Muscle of leg (tissue), 11 donors: ENCODE measurements around the gene DERA. TPM values are rescaled to one million over a fixed set of nuclear protein-coding genes. Genes with fewer than 3 reads are reported as not detected.
"Not testable (repeated sequence)": the region's sequence is repeated elsewhere in the genome, so short reads cannot be mapped to it uniquely, and the experiment has no call there.

Source experiments
- DNase-seq: peaks from one replicate; pipeline ENCODE4 v3.0.0; 2013
- H3K27ac ChIP-seq: one replicate; pipeline ENCODE4 v1.5.1; 2013; ENCODE audit warnings: mild to moderate bottlenecking, low read length, control low read depth
- H3K27me3 ChIP-seq: one replicate; pipeline ENCODE4 v1.6.1; 2013; ENCODE audit warnings: low read length; ENCODE audit not compliant: control insufficient read depth, insufficient read depth
- H3K36me3 ChIP-seq: one replicate; pipeline ENCODE4 v1.6.1; 2013; ENCODE audit warnings: low read length; ENCODE audit not compliant: control insufficient read depth, insufficient read depth
- H3K4me1 ChIP-seq: one replicate; pipeline ENCODE4 v1.6.1; 2013; ENCODE audit warnings: low read length; ENCODE audit not compliant: control insufficient read depth, insufficient read depth
- H3K4me3 ChIP-seq: one replicate; pipeline ENCODE4 v1.5.1; 2013; ENCODE audit warnings: low read length, control low read depth
- H3K9me3 ChIP-seq: replicated peaks from 2 replicates; pipeline ENCODE4 v1.6.1; 2013; ENCODE audit warnings: low read depth, low read length; ENCODE audit not compliant: control insufficient read depth
- WGBS: methylation state at CpG from one replicate; pipeline ENCODE4 v1.1.5; 2013; ENCODE audit warnings: missing lambda C conversion rate; ENCODE audit not compliant: insufficient coverage; 5-methylcytosine and 5-hydroxymethylcytosine counted together
- polyA plus RNA-seq, 8 donors: library from polyadenylated mRNA; unstranded; fragments of 120-200 nt; gene quantifications; one replicate each; pipeline versions ENCODE4 v1.2.1 to v1.2.3, GENCODE V29; 2013; ENCODE audit warnings: inconsistent platforms in 1 of 8, low replicate concordance in 1 of 8; ENCODE audit not compliant: insufficient read length in 8 of 8, insufficient read depth in 1 of 8
- total RNA-seq: library from RNA; stranded (reverse); fragments of 120-200 nt; gene quantifications from one replicate; pipeline ENCODE4 v1.2.4, GENCODE V29; 2013

DERA gene
- total and polyA plus RNA-seq, 9 donors = 25.6 to 35.0 (median 30.4) TPM

GRCh38 chr12:15996254-15996653, 85.1 kb downstream of the DERA start:
- H3K27me3 ChIP-seq = no peaks in the 10 kb centered on the region
- H3K4me3 ChIP-seq = no peak overlapping the region
- H3K36me3 ChIP-seq = no peaks in the 10 kb centered on the region
- peaks cover 3% of the 10 kb centered on the region for H3K4me1 ChIP-seq
- no peak overlapping the region for H3K27ac ChIP-seq
- DNase-seq = peak; percentile 77
- no peaks in the 10 kb centered on the region for H3K9me3 ChIP-seq
- 32% methylated on average over 3 of the region's 3 CpGs for WGBS

- no peaks in the 10 kb centered on the region for H3K27me3 ChIP-seq
- peaks cover 3% of the 10 kb centered on the region for H3K4me1 ChIP-seq
- no CpG with 5 or more reads among the region's 1 CpG for WGBS
- H3K27ac ChIP-seq = no peak overlapping the region
- no peak overlapping the region for H3K4me3 ChIP-seq
- no peak for DNase-seq
- H3K9me3 ChIP-seq = no peaks in the 10 kb centered on the region
- no peaks in the 10 kb centered on the region for H3K36me3 ChIP-seq
Measured at GRCh38 chr12:15996948-15997347, 85.8 kb downstream of the DERA start.

GRCh38 chr12:15997910-15998309, 86.8 kb downstream of the DERA start:
- Histone ChIP-seq H3K4me3 (no peak overlapping the region), H3K27ac (no peak overlapping the region), H3K36me3 (no peaks in the 10 kb centered on the region), H3K4me1 (peaks cover 3% of the 10 kb centered on the region), H3K9me3 (no peaks in the 10 kb centered on the region), H3K27me3 (no peaks in the 10 kb centered on the region)
- DNase-seq = no peak
- WGBS = 20% methylated on average over 1 of the region's 2 CpGs

GRCh38 chr12:16002880-16003279, 91.7 kb downstream of the DERA start:
- Histone ChIP-seq H3K4me3 (no peak overlapping the region), H3K27ac (no peak overlapping the region), H3K27me3 (no peaks in the 10 kb centered on the region), H3K36me3 (peaks cover 2% of the 10 kb centered on the region), H3K9me3 (no peaks in the 10 kb centered on the region), H3K4me1 (peaks cover 8% of the 10 kb centered on the region)
- no peak for DNase-seq

- no peak overlapping the region for H3K4me3 ChIP-seq
- H3K36me3 ChIP-seq = peaks cover 2% of the 10 kb centered on the region
- WGBS = 75% methylated on average over 1 of the region's 3 CpGs
- H3K4me1 ChIP-seq = peaks cover 8% of the 10 kb centered on the region
- peak; percentile 25 for DNase-seq
- H3K27ac ChIP-seq = no peak overlapping the region
- no peaks in the 10 kb centered on the region for H3K9me3 ChIP-seq
- no peaks in the 10 kb centered on the region for H3K27me3 ChIP-seq
Measured at GRCh38 chr12:16003460-16003859, 92.3 kb downstream of the DERA start.

GRCh38 chr12:16006752-16007151, 95.6 kb downstream of the DERA start:
- DNase-seq = no peak
- Histone ChIP-seq H3K36me3 (peaks cover 2% of the 10 kb centered on the region), H3K27ac (no peak overlapping the region), H3K9me3 (no peaks in the 10 kb centered on the region), H3K27me3 (no peaks in the 10 kb centered on the region), H3K4me1 (peaks cover 8% of the 10 kb centered on the region), H3K4me3 (no peak overlapping the region)
- no CpG with 5 or more reads among the region's 4 CpGs for WGBS

GRCh38 chr12:16008421-16008824, 97.3 kb downstream of the DERA start:
- Histone ChIP-seq H3K27ac (no peak overlapping the region), H3K9me3 (no peaks in the 10 kb centered on the region), H3K36me3 (peaks cover 2% of the 10 kb centered on the region), H3K27me3 (no peaks in the 10 kb centered on the region), H3K4me1 (peaks cover 7% of the 10 kb centered on the region), H3K4me3 (no peak overlapping the region)
- WGBS = 95% methylated on average over 7 of the region's 7 CpGs
- no peak for DNase-seq

GRCh38 chr12:16012117-16012516, 101.0 kb downstream of the DERA start:
- peaks cover 16% of the 10 kb centered on the region for H3K9me3 ChIP-seq
- H3K4me3 ChIP-seq = no peak overlapping the region
- peaks cover 2% of the 10 kb centered on the region for H3K4me1 ChIP-seq
- DNase-seq = peak; percentile 96
- H3K27me3 ChIP-seq = no peaks in the 10 kb centered on the region
- H3K36me3 ChIP-seq = peaks cover 2% of the 10 kb centered on the region
- peak overlapping the region; percentile 62 for H3K27ac ChIP-seq

GRCh38 chr12:16013722-16014121, 102.6 kb downstream of the DERA start:
- 91% methylated on average over 1 of the region's 1 CpG for WGBS
- H3K27me3 ChIP-seq, H3K36me3 ChIP-seq, DNase-seq, H3K4me1 ChIP-seq, H3K4me3 ChIP-seq, H3K27ac ChIP-seq: not testable (repeated sequence)
- peaks cover 16% of the 10 kb centered on the region for H3K9me3 ChIP-seq

- WGBS = 96% methylated on average over 5 of the region's 6 CpGs
Measured at GRCh38 chr12:16014394-16014793, 103.3 kb downstream of the DERA start.

GRCh38 chr12:16016748-16017147, 105.6 kb downstream of the DERA start:
- no peaks in the 10 kb centered on the region for H3K27me3 ChIP-seq
- H3K36me3 ChIP-seq = peaks cover 5% of the 10 kb centered on the region
- H3K9me3 ChIP-seq = peaks cover 19% of the 10 kb centered on the region
- no peak for DNase-seq
- H3K4me1 ChIP-seq = peaks cover 2% of the 10 kb centered on the region
- no peak overlapping the region for H3K4me3 ChIP-seq
- no peak overlapping the region for H3K27ac ChIP-seq
- WGBS = no CpG with 5 or more reads among the region's 3 CpGs

More at GRCh38 chr12:16014394-16014793, 103.3 kb downstream of the DERA start:
- not testable (repeated sequence) for H3K36me3 ChIP-seq, H3K4me1 ChIP-seq, H3K27me3 ChIP-seq, H3K4me3 ChIP-seq, DNase-seq, H3K27ac ChIP-seq
- peaks cover 16% of the 10 kb centered on the region for H3K9me3 ChIP-seq
